Astrocyte (in vitro differentiated cells and primary cell): Measurements from ENCODE around the gene NPAS3.

Source experiments
- CTCF ChIP-seq: IDR thresholded peaks from 2 replicates; pipeline ENCODE4 v1.5.1; 2011; ENCODE audit warnings: low read depth, mild to moderate bottlenecking, inconsistent platforms, low read length, moderate library complexity; ENCODE audit not compliant: insufficient read depth
- EZH2 ChIP-seq: IDR thresholded peaks from 2 replicates; pipeline ENCODE4 v1.6.1; 2012; ENCODE audit warnings: mild to moderate bottlenecking, low read length, inconsistent platforms; ENCODE audit not compliant: insufficient read depth

GRCh38 chr14:33629792-33630191 lies 691.1 kb downstream of the NPAS3 start:
- TF ChIP-seq EZH2, result no peak
- no peak for TF ChIP-seq CTCF
